Muscle layer of duodenum (tissue), 2 donors: ENCODE results near the gene TRPV5.

Experiments used
- H3K27ac ChIP-seq: one replicate; pipeline ENCODE4 v1.7.0; 2013; ENCODE audit warnings: mild to moderate bottlenecking, low read length
- H3K27me3 ChIP-seq: one replicate; pipeline ENCODE4 v1.7.0; 2013; ENCODE audit warnings: low read depth, mild to moderate bottlenecking, control low read depth, low read length
- H3K36me3 ChIP-seq, 2 donors: one replicate each; pipeline ENCODE4 v1.7.0; 2013; ENCODE audit warnings: low read length in 2 of 2, control low read depth in 1 of 2, mild to moderate bottlenecking in 1 of 2; ENCODE audit not compliant: insufficient read depth in 2 of 2, control insufficient read depth in 1 of 2
- H3K4me1 ChIP-seq, 2 donors: one replicate each; pipeline ENCODE4 v1.7.0; 2013; ENCODE audit warnings: low read length in 2 of 2, mild to moderate bottlenecking in 2 of 2, control low read depth in 1 of 2, moderate library complexity in 1 of 2; ENCODE audit not compliant: insufficient read depth in 2 of 2, control insufficient read depth in 1 of 2
- H3K4me3 ChIP-seq, 2 donors: one replicate each; pipeline ENCODE4 v1.7.0; 2013; ENCODE audit warnings: low read length in 2 of 2, low read depth in 1 of 2, mild to moderate bottlenecking in 1 of 2
- H3K9me3 ChIP-seq, 2 donors: one replicate each; pipeline ENCODE4 v1.7.0; 2013; ENCODE audit warnings: low read length in 2 of 2, control low read depth in 1 of 2, mild to moderate bottlenecking in 1 of 2; ENCODE audit not compliant: control insufficient read depth in 1 of 2
- donor health status: healthy.

Gene TRPV5

DNA sequence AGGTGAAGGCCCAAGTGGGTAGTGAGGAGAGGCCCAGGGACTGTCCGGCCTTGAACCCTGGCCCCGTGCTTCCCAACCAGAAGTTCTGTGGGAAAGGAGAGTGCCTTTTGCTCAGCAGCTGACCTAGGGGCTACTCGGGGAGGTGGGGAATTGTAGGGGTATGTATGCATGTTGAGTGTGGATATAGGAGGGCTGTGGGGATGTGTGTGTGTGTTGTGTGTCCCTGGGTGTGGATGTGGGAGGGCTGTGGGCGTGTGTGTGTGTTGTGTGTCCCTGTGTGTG lies 66.5 kb downstream of the TRPV5 start:
- no peaks in the 10 kb centered on the region for H3K9me3 ChIP-seq
- no peaks in the 10 kb centered on the region for H3K27me3 ChIP-seq
- no peak overlapping the region for H3K4me3 ChIP-seq
- no peaks in the 10 kb centered on the region for H3K4me1 ChIP-seq
- no peak overlapping the region for H3K27ac ChIP-seq
- H3K36me3 ChIP-seq: no peaks in the 10 kb centered on the region

DNA sequence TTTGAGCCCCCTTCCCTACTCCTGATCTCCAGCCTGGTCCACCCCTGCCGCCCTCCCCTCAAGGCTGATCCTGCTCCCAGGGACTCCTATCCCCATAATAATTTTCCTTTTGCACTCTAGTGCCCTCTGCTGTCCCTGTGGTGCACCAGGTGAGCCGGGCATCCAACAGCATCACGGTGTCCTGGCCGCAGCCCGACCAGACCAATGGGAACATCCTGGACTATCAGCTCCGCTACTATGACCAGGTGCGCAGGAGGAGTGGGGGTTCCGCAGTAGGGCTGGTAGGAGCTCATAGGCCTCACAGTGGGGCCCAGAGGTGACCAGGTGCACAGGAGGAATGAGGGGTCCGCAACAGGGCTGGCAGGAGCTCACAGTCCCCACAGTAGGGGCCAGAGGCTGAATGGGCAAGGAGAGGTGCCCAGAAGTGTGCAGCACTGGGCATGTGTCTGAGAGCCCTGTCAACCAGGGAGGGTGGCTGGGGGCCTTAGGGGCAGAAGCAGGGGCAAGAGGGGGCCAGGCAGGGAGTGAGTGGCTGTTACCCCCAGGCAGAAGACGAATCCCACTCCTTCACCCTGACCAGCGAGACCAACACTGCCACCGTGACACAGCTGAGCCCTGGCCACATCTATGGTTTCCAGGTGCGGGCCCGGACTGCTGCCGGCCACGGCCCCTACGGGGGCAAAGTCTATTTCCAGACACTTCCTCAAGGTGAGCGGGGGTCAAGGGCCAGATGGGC lies 67.0 kb downstream of the TRPV5 start:
- Histone ChIP-seq H3K9me3 (no peaks in the 10 kb centered on the region), H3K27me3 (no peaks in the 10 kb centered on the region), H3K4me1 (no peaks in the 10 kb centered on the region), H3K36me3 (no peaks in the 10 kb centered on the region), H3K4me3 (no peak overlapping the region), H3K27ac (no peak overlapping the region)

DNA sequence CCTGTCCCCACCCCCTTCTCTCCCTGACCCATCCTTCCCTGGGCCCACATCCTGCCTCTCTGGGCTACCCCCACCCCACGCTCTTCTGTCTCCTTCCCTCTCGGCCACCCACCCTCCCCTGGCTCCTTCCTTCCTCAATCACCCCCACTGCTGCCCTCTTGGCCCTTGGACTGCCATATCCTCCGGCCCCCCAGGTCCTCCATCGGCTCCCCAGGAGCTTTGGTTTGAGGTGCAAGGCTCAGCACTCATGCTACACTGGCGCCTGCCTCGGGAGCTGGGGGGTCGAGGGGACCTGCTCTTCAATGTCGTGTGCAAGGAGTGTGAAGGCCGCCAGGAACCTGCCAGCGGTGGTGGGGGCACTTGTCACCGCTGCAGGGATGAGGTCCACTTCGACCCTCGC lies 67.8 kb downstream of the TRPV5 start:
- Histone ChIP-seq H3K36me3 (no peaks in the 10 kb centered on the region), H3K4me1 (no peaks in the 10 kb centered on the region), H3K9me3 (no peaks in the 10 kb centered on the region), H3K27ac (no peak overlapping the region), H3K27me3 (no peaks in the 10 kb centered on the region), H3K4me3 (no peak overlapping the region)

DNA sequence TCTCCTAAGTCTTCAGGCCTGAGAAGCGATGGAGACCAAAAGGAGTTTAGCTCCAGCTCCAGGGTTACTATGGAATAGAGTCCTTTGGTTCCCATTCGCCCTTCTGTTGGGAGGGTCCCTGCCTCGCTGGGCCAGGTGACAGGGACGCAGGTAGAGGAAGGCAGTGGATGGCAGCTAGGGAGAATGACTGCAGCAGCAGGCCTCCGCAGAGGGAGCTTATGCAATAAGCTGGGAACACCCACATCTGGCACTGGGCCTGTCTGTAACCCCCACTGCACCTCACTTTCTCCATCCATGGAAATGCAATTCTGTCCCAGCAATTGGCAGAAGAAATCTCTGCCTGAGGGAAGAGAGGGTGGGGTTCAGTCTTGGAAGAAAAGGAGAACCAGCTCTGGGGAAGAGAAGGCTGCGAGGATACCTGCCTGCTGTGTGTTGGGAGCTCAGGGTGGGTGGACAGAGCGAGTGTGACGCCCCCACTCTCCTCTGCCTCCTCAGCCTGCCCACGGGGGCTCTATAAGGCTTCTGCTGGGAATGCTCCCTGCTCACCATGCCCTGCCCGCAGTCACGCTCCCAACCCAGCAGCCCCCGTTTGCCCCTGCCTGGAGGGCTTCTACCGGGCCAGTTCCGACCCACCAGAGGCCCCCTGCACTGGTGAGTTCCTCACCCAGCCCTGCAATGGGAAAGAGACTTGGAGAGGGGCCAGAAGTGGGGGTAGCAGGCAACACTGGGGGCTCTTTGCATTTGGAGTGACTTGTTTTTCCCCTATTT lies 68.4 kb downstream of the TRPV5 start:
- no peaks in the 10 kb centered on the region for H3K36me3 ChIP-seq
- no peak overlapping the region for H3K4me3 ChIP-seq

DNA sequence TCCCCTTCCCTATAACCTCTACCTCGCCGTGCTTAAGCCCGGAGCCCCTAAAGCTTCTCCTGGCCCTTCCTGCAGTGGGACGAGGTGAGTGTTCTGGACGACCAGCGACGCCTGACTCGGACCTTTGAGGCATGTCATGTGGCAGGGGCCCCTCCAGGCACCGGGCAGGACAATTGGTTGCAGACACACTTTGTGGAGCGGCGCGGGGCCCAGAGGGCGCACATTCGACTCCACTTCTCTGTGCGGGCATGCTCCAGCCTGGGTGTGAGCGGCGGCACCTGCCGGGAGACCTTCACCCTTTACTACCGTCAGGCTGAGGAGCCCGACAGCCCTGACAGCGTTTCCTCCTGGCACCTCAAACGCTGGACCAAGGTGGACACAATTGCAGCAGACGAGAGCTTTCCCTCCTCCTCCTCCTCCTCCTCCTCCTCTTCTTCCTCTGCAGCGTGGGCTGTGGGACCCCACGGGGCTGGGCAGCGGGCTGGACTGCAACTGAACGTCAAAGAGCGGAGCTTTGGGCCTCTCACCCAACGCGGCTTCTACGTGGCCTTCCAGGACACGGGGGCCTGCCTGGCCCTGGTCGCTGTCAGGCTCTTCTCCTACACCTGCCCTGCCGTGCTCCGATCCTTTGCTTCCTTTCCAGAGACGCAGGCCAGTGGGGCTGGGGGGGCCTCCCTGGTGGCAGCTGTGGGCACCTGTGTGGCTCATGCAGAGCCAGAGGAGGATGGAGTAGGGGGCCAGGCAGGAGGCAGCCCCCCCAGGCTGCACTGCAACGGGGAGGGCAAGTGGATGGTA lies 69.5 kb downstream of the TRPV5 start:
- H3K9me3 ChIP-seq: no peaks in the 10 kb centered on the region
- H3K36me3 ChIP-seq: no peaks in the 10 kb centered on the region
- H3K4me3 ChIP-seq: no peak overlapping the region
- H3K4me1 ChIP-seq: peaks cover 0 to 6% of the 10 kb centered on the region in 2 donors
- H3K27ac ChIP-seq: no peak overlapping the region
- no peaks in the 10 kb centered on the region for H3K27me3 ChIP-seq

More for the DNA sequence above, 68.4 kb downstream of the TRPV5 start:
- peaks cover 0 to 5% of the 10 kb centered on the region in 2 donors for H3K4me1 ChIP-seq
- no peaks in the 10 kb centered on the region for H3K27me3 ChIP-seq
- no peak overlapping the region for H3K27ac ChIP-seq
- no peaks in the 10 kb centered on the region for H3K9me3 ChIP-seq

DNA sequence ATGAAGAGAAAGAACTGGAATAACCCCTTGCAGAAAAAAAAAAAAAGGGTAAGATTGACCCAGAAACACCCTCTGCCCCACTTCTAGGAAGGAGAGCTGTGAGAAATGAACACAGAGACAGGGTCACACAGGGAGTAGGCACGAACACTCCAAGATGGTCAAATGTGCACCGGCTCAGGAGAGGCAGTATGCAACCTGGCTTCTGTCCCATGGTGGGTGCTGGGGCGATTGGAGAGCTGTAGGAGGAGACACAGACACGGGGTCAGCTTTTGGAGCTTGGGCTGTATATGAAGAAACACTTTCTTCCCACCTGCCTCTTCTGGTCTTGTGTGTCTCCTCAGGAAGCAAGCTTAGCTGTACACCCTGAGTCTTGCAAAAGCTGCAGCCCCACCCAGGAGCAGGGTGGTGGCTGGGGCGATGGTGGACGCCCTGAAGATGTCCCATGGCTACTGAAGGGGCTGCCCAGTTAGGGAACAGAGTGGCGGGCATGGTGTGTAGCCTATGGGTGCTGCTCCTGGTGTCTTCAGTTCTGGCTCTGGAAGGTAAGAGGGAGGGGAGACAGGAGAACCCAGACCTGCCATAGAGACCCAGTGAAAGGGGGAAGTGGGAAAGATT lies 70.7 kb downstream of the TRPV5 start:
- peaks cover 0 to 6% of the 10 kb centered on the region in 2 donors for H3K4me1 ChIP-seq
- H3K4me3 ChIP-seq: no peak overlapping the region
- no peaks in the 10 kb centered on the region for H3K27me3 ChIP-seq
- no peak overlapping the region for H3K27ac ChIP-seq
- no peaks in the 10 kb centered on the region for H3K36me3 ChIP-seq
- H3K9me3 ChIP-seq: no peaks in the 10 kb centered on the region

DNA sequence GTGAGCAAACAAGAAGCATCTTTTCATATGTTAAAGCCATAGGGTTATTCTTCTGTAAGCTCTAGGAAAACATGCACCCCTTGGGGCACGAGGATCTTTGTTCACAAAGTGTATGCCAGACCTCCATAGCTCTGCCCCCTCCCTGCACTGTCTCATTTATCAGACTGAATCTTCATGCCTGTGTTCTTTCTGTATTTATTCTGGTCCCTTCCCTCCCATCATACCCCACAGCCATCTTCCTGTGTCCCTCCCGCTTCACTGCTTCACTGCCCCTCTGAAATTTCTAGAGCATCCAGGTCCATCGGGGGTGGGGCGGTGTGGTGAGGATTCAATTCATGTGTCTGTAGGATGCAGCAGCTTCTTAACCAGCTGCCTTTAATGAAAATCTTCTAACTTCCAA lies 71.2 kb downstream of the TRPV5 start:
- no peak overlapping the region for H3K27ac ChIP-seq
- peaks cover 0 to 6% of the 10 kb centered on the region in 2 donors for H3K4me1 ChIP-seq
- no peaks in the 10 kb centered on the region for H3K9me3 ChIP-seq
- no peak overlapping the region for H3K4me3 ChIP-seq
- H3K27me3 ChIP-seq: no peaks in the 10 kb centered on the region
- no peaks in the 10 kb centered on the region for H3K36me3 ChIP-seq

DNA sequence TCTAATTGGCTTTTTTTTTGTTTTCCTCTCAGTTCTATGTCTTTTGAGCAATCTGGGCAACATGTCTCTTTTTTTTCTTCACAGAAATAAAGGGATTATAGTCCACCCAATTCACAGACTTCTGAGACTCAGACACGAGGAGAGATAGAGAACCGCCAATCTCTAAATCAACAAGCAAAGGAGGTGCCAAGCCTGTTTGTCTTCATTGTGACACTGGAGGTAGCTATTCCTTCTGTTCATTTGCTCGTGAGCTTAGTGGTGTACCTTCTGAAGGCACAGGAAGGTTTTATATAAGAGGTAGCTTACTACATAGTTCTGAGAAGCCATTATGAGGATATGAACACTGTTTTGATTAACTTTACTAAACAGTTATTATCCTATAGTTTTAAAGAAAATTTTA lies 72.6 kb downstream of the TRPV5 start:
- Histone ChIP-seq H3K36me3 (no peaks in the 10 kb centered on the region), H3K4me3 (no peak overlapping the region)

DNA sequence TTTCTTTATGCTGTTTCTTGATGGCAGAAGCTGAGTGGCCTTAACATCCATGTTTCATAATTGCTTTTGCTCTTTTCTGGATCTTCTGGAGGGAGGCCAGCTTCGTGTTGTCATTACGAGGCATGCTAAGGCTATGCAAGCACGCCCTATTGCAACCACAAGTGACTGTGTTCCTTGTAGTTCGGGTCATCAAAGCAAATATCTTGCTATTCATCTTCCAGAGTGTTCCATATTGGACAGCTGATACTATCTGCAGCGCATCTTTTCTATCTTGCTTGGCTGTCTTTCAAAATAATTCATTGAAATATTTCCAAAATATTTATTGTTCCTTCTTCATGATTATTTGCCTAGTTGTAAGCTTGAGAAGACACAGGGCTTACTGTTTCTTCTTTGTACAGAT lies 73.7 kb downstream of the TRPV5 start:
- no peaks in the 10 kb centered on the region for H3K36me3 ChIP-seq
- H3K27ac ChIP-seq: no peak overlapping the region

More for the DNA sequence above, 72.6 kb downstream of the TRPV5 start:
- Histone ChIP-seq H3K9me3 (no peaks in the 10 kb centered on the region), H3K27ac (no peak overlapping the region), H3K27me3 (no peaks in the 10 kb centered on the region), H3K4me1 (peaks cover 0 to 8% of the 10 kb centered on the region in 2 donors)

DNA sequence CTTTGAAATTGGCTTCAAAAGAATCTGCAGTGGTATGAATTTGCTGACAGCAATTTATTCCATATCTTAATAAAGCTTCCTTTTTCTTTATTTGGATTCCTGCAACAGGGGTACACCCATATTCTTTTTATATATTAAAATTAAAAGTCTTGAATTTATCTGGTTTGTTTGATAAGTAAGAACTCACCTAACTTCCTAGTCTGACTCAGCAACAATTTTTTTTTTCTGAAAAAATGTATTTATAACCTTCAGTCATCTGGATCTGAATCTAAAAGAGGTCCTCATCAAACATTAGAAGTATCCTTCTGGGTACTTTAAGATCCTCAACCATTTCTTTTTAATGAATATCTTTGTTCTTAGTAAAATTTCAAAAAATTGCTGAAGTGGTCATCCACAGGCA lies 74.1 kb downstream of the TRPV5 start:
- no peak overlapping the region for H3K27ac ChIP-seq
- no peaks in the 10 kb centered on the region for H3K9me3 ChIP-seq
- H3K27me3 ChIP-seq: no peaks in the 10 kb centered on the region
- H3K36me3 ChIP-seq: no peaks in the 10 kb centered on the region
- H3K4me1 ChIP-seq: peaks cover 0 to 19% of the 10 kb centered on the region in 2 donors
- no peak overlapping the region for H3K4me3 ChIP-seq

More for the DNA sequence above, 73.7 kb downstream of the TRPV5 start:
- H3K4me3 ChIP-seq: no peak overlapping the region
- no peaks in the 10 kb centered on the region for H3K9me3 ChIP-seq
- peaks cover 0 to 19% of the 10 kb centered on the region in 2 donors for H3K4me1 ChIP-seq
- no peaks in the 10 kb centered on the region for H3K27me3 ChIP-seq
